T47D (cell line): ENCODE data around the gene SND1.

ENCODE experiments used
- DNase-seq, 2 experiments: peaks; one replicate each; pipeline versions ENCODE4 v3.0.0 to v3.0.0-alpha.2; 2011 to 2012; ENCODE audit warnings: low read depth in 1 of 2, low spot score in 1 of 2
- JUND ChIP-seq: IDR thresholded peaks from 2 replicates; pipeline ENCODE4 v1.6.1; 2012; ENCODE audit warnings: low read depth
- in situ Hi-C: cut with HindIII; loops from 2 replicates; pipeline ENCODE4 v1.10.0; 2016; ENCODE audit warnings: low sequenced_read_pairs, low pct_unique_long_range_greater_than_20kb

Gene SND1

GRCh38 chr7:127632276-127632910 lies 19.6 kb upstream of the SND1 start:
- TF ChIP-seq JUND: no peak

GRCh38 chr7:127635659-127636285 lies 16.2 kb upstream of the SND1 start:
- in situ Hi-C loops: no loop called here
- TF ChIP-seq JUND: no peak
- DNase-seq: no peak

More at GRCh38 chr7:127632276-127632910, 19.6 kb upstream of the SND1 start:
- in situ Hi-C loops: no loop called here
- DNase-seq: no peak

DNA sequence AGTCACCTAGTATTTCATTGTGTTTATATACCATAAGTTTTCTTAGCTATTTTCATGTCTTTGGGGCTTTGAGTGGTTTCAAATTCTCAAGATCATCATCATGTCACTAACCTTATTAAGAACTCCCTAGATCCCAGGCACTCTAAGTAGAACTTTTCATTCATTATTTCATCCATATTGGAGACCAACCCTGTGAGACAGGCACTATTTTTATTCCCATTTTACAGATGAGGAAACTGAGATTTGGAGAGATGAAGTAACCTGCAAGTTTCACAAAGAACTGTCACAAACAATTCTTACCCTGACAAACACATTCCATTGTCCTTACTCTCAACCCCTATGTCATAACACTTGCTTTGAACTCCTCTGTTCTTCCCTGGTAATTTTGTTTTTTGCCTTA lies 13.8 kb upstream of the SND1 start:
- DNase-seq: no peak
- TF ChIP-seq JUND: no peak
- in situ Hi-C loops: no loop called here

GRCh38 chr7:127644484-127644883 lies 7.5 kb upstream of the SND1 start:
- DNase-seq: no peak
- in situ Hi-C loops: no loop called here
- no peak for TF ChIP-seq JUND

- TF ChIP-seq JUND: no peak
- no peak for DNase-seq
- in situ Hi-C loops: no loop called here
Observed at GRCh38 chr7:127647636-127648035, 4.4 kb upstream of the SND1 start.

DNA sequence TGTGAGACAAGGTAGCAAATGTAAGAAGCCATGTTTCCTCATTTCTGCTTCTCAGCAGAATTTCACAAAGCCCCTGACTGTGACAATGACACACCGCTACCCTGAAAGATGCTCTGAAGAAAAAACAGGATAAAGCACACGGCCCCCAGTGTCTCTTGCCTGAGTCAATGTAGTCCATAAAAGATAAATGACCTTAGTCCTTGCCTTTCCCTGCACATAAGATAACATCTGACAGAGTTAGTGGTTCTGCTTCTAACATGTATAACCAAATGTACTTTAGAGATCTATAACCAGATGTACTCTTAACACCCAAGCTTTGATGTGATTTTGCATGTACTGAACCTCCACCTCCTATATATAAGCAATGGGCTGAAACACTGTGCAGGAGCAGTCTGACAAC lies 3.0 kb upstream of the SND1 start:
- no peak for TF ChIP-seq JUND
- no peak for DNase-seq
- in situ Hi-C loops: no loop called here

DNA sequence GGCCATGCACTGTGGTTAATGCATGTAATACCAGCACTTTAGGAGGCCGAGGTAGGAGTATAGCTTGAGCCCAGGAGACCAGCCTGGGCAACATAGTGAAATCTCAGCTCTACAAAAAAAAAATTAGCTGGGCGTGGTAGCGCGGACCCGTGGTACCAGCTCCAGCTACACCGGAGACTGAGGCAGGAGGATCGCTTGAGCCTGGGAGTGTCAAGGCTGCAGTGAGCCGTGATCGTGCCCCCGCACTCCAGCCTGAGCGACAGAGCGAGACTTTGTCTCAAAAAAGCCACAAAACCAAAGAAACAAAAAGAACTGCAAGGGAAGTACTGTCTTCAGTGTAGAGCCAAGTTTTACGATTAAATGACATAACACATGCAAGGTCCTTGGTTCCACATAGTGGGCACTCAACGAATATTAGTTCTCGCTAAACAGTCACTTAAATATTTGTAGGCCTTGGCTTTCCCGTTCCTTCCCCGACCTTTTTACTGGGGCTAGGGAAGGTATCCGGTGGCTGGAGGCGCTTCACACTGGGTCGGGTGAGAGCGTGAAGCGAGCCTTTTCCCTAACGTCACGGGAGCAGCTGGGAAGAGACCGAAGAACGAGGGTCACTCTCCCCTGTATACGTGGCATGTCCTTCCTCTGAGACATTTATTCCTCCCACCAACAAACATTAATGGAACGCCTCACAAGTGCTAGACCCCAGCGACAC lies 993 bp upstream of the SND1 start:
- peak in 1 of 2 experiments; percentile 1 for DNase-seq
- no peak for TF ChIP-seq JUND

GRCh38 chr7:127652333-127653248 lies 597 bp downstream of the SND1 start:
- TF ChIP-seq JUND: no peak
- DNase-seq: peak in 1 of 2 experiments; percentile 3
- in situ Hi-C loops: no loop called here

More for the DNA sequence above, 993 bp upstream of the SND1 start:
- in situ Hi-C loops: no loop called here

- in situ Hi-C loops: no loop called here
- no peak for DNase-seq
- no peak for TF ChIP-seq JUND
Observed at GRCh38 chr7:127653396-127653795, 1.4 kb downstream of the SND1 start.

GRCh38 chr7:127654404-127655394 lies 2.7 kb downstream of the SND1 start:
- no peak for DNase-seq
- in situ Hi-C loops: no loop called here
- TF ChIP-seq JUND: no peak

DNA sequence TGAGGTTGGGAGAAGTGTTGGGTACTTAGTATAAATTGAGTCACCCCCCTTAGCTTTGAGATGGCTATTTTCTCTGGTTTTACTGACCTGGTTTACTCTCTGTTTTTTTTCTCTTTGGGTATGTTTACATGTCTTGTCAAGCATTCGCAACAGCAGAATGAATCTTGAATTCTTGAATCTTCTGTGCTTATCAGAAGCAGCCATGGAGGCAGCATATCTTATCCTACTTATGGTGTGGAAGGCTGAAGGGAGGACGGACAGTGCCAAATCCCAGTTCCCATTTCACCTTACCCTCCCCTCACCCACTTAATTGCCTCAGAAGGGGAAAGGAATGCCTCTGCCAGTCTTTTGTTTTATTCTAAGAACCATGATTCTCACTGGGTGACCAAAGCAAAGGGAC lies 3.7 kb downstream of the SND1 start:
- TF ChIP-seq JUND: no peak
- no peak for DNase-seq
- in situ Hi-C loops: no loop called here

- in situ Hi-C loops: no loop called here
- no peak for TF ChIP-seq JUND
Observed at GRCh38 chr7:127657500-127657899, 5.5 kb downstream of the SND1 start.

More at GRCh38 chr7:127657500-127657899, 5.5 kb downstream of the SND1 start:
- DNase-seq: no peak
